CD4-positive, alpha-beta memory T cell (primary cell): Measurements from ENCODE around the gene NT5C1A. TPM values are rescaled to one million over a fixed set of nuclear protein-coding genes. Genes with fewer than 3 reads are reported as not detected.

Experiments used
- CTCF ChIA-PET: fragments of 350-600 bp; sonication (Branson Sonifier 250); formaldehyde crosslinking; loops from one replicate; lab custom pipeline; 2021; ENCODE audit warnings: inconsistent platforms; ENCODE audit not compliant: partially characterized antibody; lab: Charles Lee
- POLR2A ChIA-PET: fragments of 350-600 bp; sonication (Branson Sonifier 250); formaldehyde crosslinking; loops from one replicate; lab custom pipeline; 2021; ENCODE audit not compliant: partially characterized antibody; lab: Charles Lee
- DNase-seq, 5 donors: peaks; one replicate each; pipeline versions ENCODE4 v3.0.0 to v3.0.0-alpha.2; 2020 to 2022; ENCODE audit warnings: mixed read lengths in 1 of 5
- H3K27ac ChIP-seq: one replicate; pipeline ENCODE4 v1.7.0; 2013; ENCODE audit warnings: low read depth, low read length
- H3K27me3 ChIP-seq: 2 replicates; pipeline ENCODE4 v1.7.0; 2013; ENCODE audit warnings: mild to moderate bottlenecking, low read length, moderate library complexity; ENCODE audit not compliant: insufficient read depth
- H3K36me3 ChIP-seq: 2 replicates; pipeline ENCODE4 v1.7.0; 2013; ENCODE audit warnings: mild to moderate bottlenecking, low read length, moderate library complexity; ENCODE audit not compliant: insufficient read depth
- H3K4me1 ChIP-seq: 2 replicates; pipeline ENCODE4 v1.7.0; 2013; ENCODE audit warnings: mild to moderate bottlenecking, low read length, moderate library complexity; ENCODE audit not compliant: insufficient read depth
- H3K4me3 ChIP-seq, 2 donors: one replicate each; pipeline ENCODE4 v1.7.0; 2013; ENCODE audit warnings: low read length in 2 of 2, mild to moderate bottlenecking in 1 of 2
- H3K9me3 ChIP-seq, 2 donors: one replicate each; pipeline ENCODE4 v1.7.0; 2013; ENCODE audit warnings: low read length in 2 of 2, control low read depth in 1 of 2; ENCODE audit not compliant: control insufficient read depth in 1 of 2
- H3K27ac Mint-ChIP-seq, 7 donors: one replicate each; pipeline ENCODE4 v1.8.0; 2020 to 2021; ENCODE audit warnings: mixed read lengths in 7 of 7, mild to moderate bottlenecking in 6 of 7, inconsistent platforms in 3 of 7, moderate library complexity in 3 of 7
- H3K27me3 Mint-ChIP-seq, 2 donors: one replicate each; pipeline ENCODE4 v1.8.0; 2020 to 2021; ENCODE audit warnings: mixed read lengths in 2 of 2
- H3K36me3 Mint-ChIP-seq, 2 donors: one replicate each; pipeline ENCODE4 v1.8.0; 2020 to 2021; ENCODE audit warnings: mixed read lengths in 2 of 2, inconsistent platforms in 1 of 2, mild to moderate bottlenecking in 1 of 2
- H3K4me1 Mint-ChIP-seq, 4 donors: one replicate each; pipeline ENCODE4 v1.8.0; 2020 to 2021; ENCODE audit warnings: mixed read lengths in 4 of 4, mild to moderate bottlenecking in 1 of 4
- H3K4me3 Mint-ChIP-seq, 8 donors: one replicate each; pipeline ENCODE4 v1.8.0; 2020 to 2021; ENCODE audit warnings: mixed read lengths in 8 of 8, mild to moderate bottlenecking in 7 of 8, moderate library complexity in 6 of 8, inconsistent platforms in 3 of 8
- H3K9me3 Mint-ChIP-seq, 8 donors: one replicate each; pipeline ENCODE4 v1.8.0; 2020 to 2021; ENCODE audit warnings: mixed read lengths in 8 of 8, mild to moderate bottlenecking in 5 of 8, inconsistent platforms in 3 of 8, moderate library complexity in 1 of 8
- intact Hi-C: fragments of 100-400 bp; cut with micrococcal nuclease; formaldehyde crosslinking; loops from one replicate; pipeline ENCODE4 v1.15.1; 2023
- polyA plus RNA-seq, 2 donors: library from polyadenylated mRNA; unstranded; fragments of 300-500 nt; fragmentation: Illumina TruSeq; gene quantifications; one replicate each; pipeline ENCODE4 v1.2.3, GENCODE V29; 2021
- total RNA-seq, 2 experiments: library from RNA; stranded (reverse); gene quantifications; one replicate each; pipeline ENCODE4 v1.2.3, GENCODE V29; 2021

Gene NT5C1A
- total and polyA plus RNA-seq, 4 experiments from 2014 or later, result 0.29 to 0.42 TPM; not detected in 2

DNA sequence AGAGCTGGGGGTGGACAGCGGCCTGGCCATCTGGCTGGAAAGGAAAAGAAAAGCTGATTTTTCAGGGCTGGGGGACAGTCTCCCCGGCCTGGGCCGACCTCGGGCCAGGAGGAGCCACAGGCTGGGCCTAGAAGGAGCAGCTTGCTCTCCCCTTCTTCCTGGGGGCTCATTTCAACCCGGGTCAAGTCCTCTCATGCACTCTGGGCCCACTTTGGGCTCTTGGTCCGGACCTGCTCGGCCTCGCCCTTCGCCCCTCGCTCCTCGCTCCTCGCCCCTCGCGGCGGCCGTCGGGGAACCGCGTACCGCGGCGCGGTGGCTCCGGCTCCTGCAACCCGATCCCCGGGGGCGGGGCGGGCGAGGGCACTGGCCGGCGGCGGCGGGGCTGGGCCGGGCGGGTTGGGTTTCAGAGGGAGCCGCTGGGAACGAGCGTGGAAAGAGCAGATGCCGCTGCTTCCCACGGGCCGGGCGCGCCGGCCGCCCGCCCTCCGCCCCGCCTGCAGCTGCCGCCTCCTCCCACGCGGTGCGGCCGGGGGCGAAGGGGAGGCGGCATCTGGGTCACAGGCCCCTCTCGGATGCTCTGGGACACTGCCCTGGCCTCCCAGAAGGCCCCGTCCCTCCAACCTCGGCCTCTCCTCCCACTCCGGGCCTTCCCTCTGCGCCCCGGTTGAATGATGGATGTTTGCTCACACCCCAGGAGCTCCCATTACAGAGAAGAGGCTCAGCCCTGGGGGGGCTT is 39.1 kb downstream of the NT5C1A start:
- Mint-ChIP-seq H3K27me3 (peaks cover 11 to 28% of the 10 kb centered on the region in 2 donors), H3K4me1 (no peaks in the 10 kb centered on the region), H3K4me3 (no peak overlapping the region), H3K9me3 (no peaks in the 10 kb centered on the region), H3K36me3 (peaks cover 0 to 3% of the 10 kb centered on the region in 2 donors), H3K27ac (no peak overlapping the region)
- Histone ChIP-seq H3K4me1 (no peaks in the 10 kb centered on the region), H3K9me3 (no peaks in the 10 kb centered on the region), H3K4me3 (no peak overlapping the region), H3K27ac (no peak overlapping the region), H3K27me3 (no peaks in the 10 kb centered on the region), H3K36me3 (no peaks in the 10 kb centered on the region)
- POLR2A ChIA-PET, result no interaction called here
- CTCF ChIA-PET, result interaction anchor here (1.2 to 8.0 kb wide), 3 partner anchors 24 to 87 kb away, joined by 3 to 36 read pairs (median 5); no protein-coding TSS in a partner anchor
- no peak for DNase-seq
- intact Hi-C loops, result no loop called here

- Histone ChIP-seq H3K27me3 (no peaks in the 10 kb centered on the region), H3K9me3 (no peaks in the 10 kb centered on the region), H3K4me1 (no peaks in the 10 kb centered on the region), H3K4me3 (no peak overlapping the region), H3K36me3 (no peaks in the 10 kb centered on the region), H3K27ac (no peak overlapping the region)
- no peak overlapping the region for H3K27ac Mint-ChIP-seq
- no peaks in the 10 kb centered on the region for H3K9me3 Mint-ChIP-seq
- H3K36me3 Mint-ChIP-seq, result peaks cover 0 to 3% of the 10 kb centered on the region in 2 donors
- DNase-seq, result no peak
- ChIA-PET POLR2A (no interaction called here), CTCF (interaction anchor here (1.3 to 8.0 kb wide), 2 partner anchors 24 to 26 kb away, joined by 5 to 36 read pairs; no protein-coding TSS in a partner anchor)
- no peak overlapping the region for H3K4me3 Mint-ChIP-seq
- intact Hi-C loops, result no loop called here
- H3K27me3 Mint-ChIP-seq, result peaks cover 11 to 23% of the 10 kb centered on the region in 2 donors
- no peaks in the 10 kb centered on the region for H3K4me1 Mint-ChIP-seq
Observed at GRCh38 chr1:39632323-39632681, 39.6 kb downstream of the NT5C1A start.

DNA sequence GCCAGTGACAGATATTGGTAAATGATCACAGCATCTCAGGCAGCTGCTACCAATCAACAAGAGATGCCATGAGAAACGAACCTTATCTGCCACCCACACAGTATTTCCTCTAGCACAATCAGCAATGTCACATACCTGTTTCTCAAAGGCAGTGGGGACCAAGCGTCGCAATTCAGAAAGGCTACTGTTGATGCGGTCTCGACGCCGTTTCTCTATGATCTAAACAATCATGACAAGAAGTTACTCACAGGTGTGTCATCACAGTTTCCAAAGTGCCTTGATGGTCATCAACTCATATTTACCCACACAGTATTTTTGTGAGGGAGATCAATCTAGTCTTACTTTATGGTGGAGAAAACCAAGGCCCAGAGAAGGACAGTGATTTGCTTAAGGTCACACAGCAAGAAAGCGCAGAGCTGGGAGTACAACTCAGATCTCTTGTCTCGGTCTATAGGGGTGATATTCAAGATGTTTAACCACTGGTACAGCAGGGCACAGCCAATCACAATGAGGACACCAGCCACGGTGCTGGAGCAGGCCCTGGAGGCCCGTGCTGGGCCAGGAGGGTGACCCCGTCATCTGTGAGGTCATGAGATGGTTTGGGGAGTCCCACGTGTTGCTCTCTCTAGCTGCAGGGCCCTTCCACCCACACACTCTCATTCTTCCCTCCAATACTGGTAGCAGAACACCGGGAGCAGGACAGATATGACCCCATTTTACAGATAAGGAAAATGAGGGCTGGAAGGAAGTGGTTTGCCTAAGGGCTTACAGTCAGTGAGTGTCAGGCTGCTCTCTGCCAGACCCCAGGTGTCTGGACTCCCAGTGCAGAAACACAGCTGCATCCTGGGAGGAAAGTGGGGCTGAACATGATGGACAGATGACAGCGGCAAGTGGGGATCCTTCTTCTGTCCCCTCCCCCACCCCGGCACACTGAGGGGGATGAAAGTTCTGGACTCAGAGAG is 40.3 kb downstream of the NT5C1A start:
- Histone ChIP-seq H3K4me3 (no peak overlapping the region), H3K27me3 (no peaks in the 10 kb centered on the region), H3K9me3 (no peaks in the 10 kb centered on the region), H3K4me1 (no peaks in the 10 kb centered on the region), H3K27ac (no peak overlapping the region), H3K36me3 (no peaks in the 10 kb centered on the region)
- Mint-ChIP-seq H3K27me3 (peaks cover 10 to 20% of the 10 kb centered on the region in 2 donors), H3K9me3 (no peaks in the 10 kb centered on the region), H3K27ac (no peak overlapping the region), H3K4me3 (no peak overlapping the region), H3K36me3 (peaks cover 0 to 3% of the 10 kb centered on the region in 2 donors), H3K4me1 (no peaks in the 10 kb centered on the region)
- DNase-seq, result no peak
- POLR2A ChIA-PET, result no interaction called here
- CTCF ChIA-PET, result interaction anchor here (1.3 to 8.0 kb wide), 3 partner anchors 25 to 26 kb away, joined by 5 to 36 read pairs (median 8); no protein-coding TSS in a partner anchor
- intact Hi-C loops, result no loop called here

GRCh38 chr1:39628807-39629350 is 43.0 kb downstream of the NT5C1A start:
- no peaks in the 10 kb centered on the region for H3K27me3 ChIP-seq
- CTCF ChIA-PET, result interaction anchor here (1.9 kb wide), 1 partner anchor 25 kb away, joined by 5 read pairs; no protein-coding TSS in a partner anchor
- H3K36me3 ChIP-seq, result no peaks in the 10 kb centered on the region
- H3K9me3 ChIP-seq, result no peaks in the 10 kb centered on the region
- DNase-seq, result no peak
- no peak overlapping the region for H3K27ac ChIP-seq
- Mint-ChIP-seq H3K27me3 (peaks cover 2 to 11% of the 10 kb centered on the region in 2 donors), H3K27ac (no peak overlapping the region), H3K36me3 (no peaks in the 10 kb centered on the region), H3K4me1 (no peaks in the 10 kb centered on the region), H3K9me3 (no peaks in the 10 kb centered on the region), H3K4me3 (no peak overlapping the region)
- POLR2A ChIA-PET, result no interaction called here
- H3K4me1 ChIP-seq, result no peaks in the 10 kb centered on the region
- H3K4me3 ChIP-seq, result no peak overlapping the region
- intact Hi-C loops, result no loop called here

DNA sequence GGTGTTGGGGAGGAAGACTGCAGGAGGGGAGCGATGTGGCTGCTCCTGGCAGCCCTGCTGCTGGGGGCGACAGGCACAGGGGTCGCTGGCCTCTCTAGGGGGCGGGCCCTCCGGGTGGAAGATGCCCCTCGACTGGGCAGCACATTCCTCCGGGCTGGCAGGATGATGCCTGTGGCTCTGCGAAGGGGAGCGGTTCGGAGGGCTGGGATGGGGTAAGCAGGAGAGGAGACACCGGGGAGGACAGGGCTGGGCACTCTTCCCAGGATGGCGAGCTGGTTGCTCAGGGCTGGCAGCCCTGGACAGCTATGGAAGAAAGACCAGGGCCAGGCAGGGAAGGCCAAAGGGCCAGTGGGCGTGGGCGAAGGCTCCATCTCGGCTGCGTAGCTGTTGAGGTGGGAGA is 45.3 kb downstream of the NT5C1A start:
- CTCF ChIA-PET, result interaction anchor here (2.0 kb wide), 1 partner anchor 31 kb away, joined by 5 read pairs; no protein-coding TSS in a partner anchor
- Mint-ChIP-seq H3K36me3 (no peaks in the 10 kb centered on the region), H3K4me3 (no peak overlapping the region), H3K27me3 (peaks cover 4 to 11% of the 10 kb centered on the region in 2 donors), H3K27ac (no peak overlapping the region), H3K4me1 (no peaks in the 10 kb centered on the region), H3K9me3 (peaks cover 0 to 1% (median 0%) of the 10 kb centered on the region in 8 donors)
- Histone ChIP-seq H3K27ac (no peak overlapping the region), H3K27me3 (no peaks in the 10 kb centered on the region), H3K4me1 (no peaks in the 10 kb centered on the region), H3K4me3 (no peak overlapping the region), H3K9me3 (no peaks in the 10 kb centered on the region), H3K36me3 (no peaks in the 10 kb centered on the region)
- DNase-seq, result no peak
- intact Hi-C loops, result no loop called here
- POLR2A ChIA-PET, result no interaction called here

GRCh38 chr1:39625462-39626273 is 46.2 kb downstream of the NT5C1A start:
- POLR2A ChIA-PET, result no interaction called here
- no peaks in the 10 kb centered on the region for H3K36me3 Mint-ChIP-seq
- no peak overlapping the region for H3K4me3 Mint-ChIP-seq

More at GRCh38 chr1:39625462-39626273, 46.2 kb downstream of the NT5C1A start:
- no peaks in the 10 kb centered on the region for H3K9me3 ChIP-seq
- H3K36me3 ChIP-seq, result no peaks in the 10 kb centered on the region
- no peak overlapping the region for H3K27ac ChIP-seq
- CTCF ChIA-PET, result no interaction called here
- Mint-ChIP-seq H3K27me3 (peaks cover 4 to 11% of the 10 kb centered on the region in 2 donors), H3K27ac (no peak overlapping the region), H3K9me3 (peaks cover 0 to 1% (median 0%) of the 10 kb centered on the region in 8 donors), H3K4me1 (no peaks in the 10 kb centered on the region)
- no peak overlapping the region for H3K4me3 ChIP-seq
- no peaks in the 10 kb centered on the region for H3K4me1 ChIP-seq
- intact Hi-C loops, result no loop called here
- H3K27me3 ChIP-seq, result no peaks in the 10 kb centered on the region
- no peak for DNase-seq
